Endodermal cell (in vitro differentiated cells): ENCODE measurements around the gene ADAMTS2. TPM values are rescaled to one million over a fixed set of nuclear protein-coding genes. Genes with fewer than 3 reads are reported as not detected.

Source experiments
- DNase-seq: peaks from one replicate; pipeline ENCODE4 v3.0.0-alpha.2; 2017
- H3K27ac ChIP-seq: 2 replicates; pipeline ENCODE4 v1.5.1; 2013; ENCODE audit warnings: mild to moderate bottlenecking, low read depth, low read length, moderate library complexity
- H3K27me3 ChIP-seq: 2 replicates; pipeline ENCODE4 v1.6.1; 2013; ENCODE audit warnings: mild to moderate bottlenecking, low read length, moderate library complexity; ENCODE audit not compliant: insufficient read depth, control insufficient read depth, poor library complexity, severe bottlenecking
- H3K36me3 ChIP-seq: 2 replicates; pipeline ENCODE4 v1.7.0; 2013; ENCODE audit warnings: mild to moderate bottlenecking, low read length, moderate library complexity; ENCODE audit not compliant: control insufficient read depth, insufficient read depth
- H3K4me1 ChIP-seq: one replicate; pipeline ENCODE4 v1.7.0; 2013; ENCODE audit warnings: low read length; ENCODE audit not compliant: control insufficient read depth, insufficient read depth
- H3K4me3 ChIP-seq: 2 replicates; pipeline ENCODE4 v1.5.1; 2013; ENCODE audit warnings: mild to moderate bottlenecking, low read length, moderate library complexity
- H3K9ac ChIP-seq: 2 replicates; pipeline ENCODE4 v1.6.1; 2013; ENCODE audit warnings: mild to moderate bottlenecking, low read length, moderate library complexity; ENCODE audit not compliant: poor library complexity, severe bottlenecking; ENCODE audit errors: extremely low read depth
- H3K9me3 ChIP-seq: 2 replicates; pipeline ENCODE4 v1.6.1; 2013; ENCODE audit warnings: mild to moderate bottlenecking, low read length, moderate library complexity; ENCODE audit not compliant: control insufficient read depth
- H3K27ac Mint-ChIP-seq: 2 replicates; pipeline ENCODE4 v1.8.0; 2020; ENCODE audit warnings: mixed read lengths
- H3K27me3 Mint-ChIP-seq: 2 replicates; pipeline ENCODE4 v1.8.0; 2021; ENCODE audit warnings: mild to moderate bottlenecking, mixed read lengths; ENCODE audit not compliant: insufficient read depth
- H3K36me3 Mint-ChIP-seq: 2 replicates; pipeline ENCODE4 v1.8.0; 2020; ENCODE audit warnings: low read depth, mixed read lengths
- H3K4me1 Mint-ChIP-seq: 2 replicates; pipeline ENCODE4 v1.8.0; 2020; ENCODE audit warnings: mixed read lengths
- H3K4me3 Mint-ChIP-seq: 2 replicates; pipeline ENCODE4 v1.8.0; 2020; ENCODE audit warnings: mild to moderate bottlenecking, moderate library complexity, mixed read lengths
- H3K9me3 Mint-ChIP-seq: 2 replicates; pipeline ENCODE4 v1.8.0; 2020; ENCODE audit warnings: mild to moderate bottlenecking, mixed read lengths
- CTCF ChIP-seq: fragments of 200-600 bp; sonication (generic); conservative IDR thresholded peaks from 2 replicates; pipeline ENCODE4 v1.5.0; 2021; ENCODE audit warnings: antibody characterized with exemption, mild to moderate bottlenecking
- WGBS, 2 experiments: methylation state at CpG; one replicate each; pipeline versions ENCODE4 v1.1.5 to v1.1.7; 2013; ENCODE audit warnings: missing lambda C conversion rate in 2 of 2, mixed read lengths in 1 of 2; ENCODE audit not compliant: insufficient coverage in 1 of 2, insufficient read length in 1 of 2; 5-methylcytosine and 5-hydroxymethylcytosine counted together
- total RNA-seq, 2 donors: library from RNA; stranded (reverse); fragmentation: NEBNext Ultra II Directional in 1 of 2; extraction: Animal tissue kit (Norgen Biotek cat#: 25700) in 1 of 2; gene quantifications; 2 replicates in 1 of 2; 3 replicates in 1 of 2; pipeline ENCODE4 v1.2.1, GENCODE V29; 2021

ADAMTS2 gene
- total RNA-seq, 2 donors from 2014 or later: 1.2 to 2.6 TPM

GRCh38 chr5:179227580-179228311, 117.5 kb downstream of the ADAMTS2 start:
- no peak overlapping the region for H3K4me3 ChIP-seq
- H3K27me3 Mint-ChIP-seq: no peaks in the 10 kb centered on the region
- no peak for TF ChIP-seq CTCF
- peaks cover 12% of the 10 kb centered on the region for H3K36me3 Mint-ChIP-seq
- peaks cover 27% of the 10 kb centered on the region for H3K9me3 Mint-ChIP-seq
- no peaks in the 10 kb centered on the region for H3K4me1 ChIP-seq
- 70 to 85% methylated on average over 11 to 17 of the region's 17 CpGs for WGBS, 2 experiments
- peak; percentile 68 for DNase-seq
- H3K9ac ChIP-seq: no peak overlapping the region
- peak overlapping the region; percentile 7 for H3K27ac ChIP-seq
- no peaks in the 10 kb centered on the region for H3K36me3 ChIP-seq
- peaks cover 13% of the 10 kb centered on the region for H3K4me1 Mint-ChIP-seq
- no peak overlapping the region for H3K27ac Mint-ChIP-seq
- no peaks in the 10 kb centered on the region for H3K27me3 ChIP-seq
- no peak overlapping the region for H3K4me3 Mint-ChIP-seq
- H3K9me3 ChIP-seq: peaks cover 20% of the 10 kb centered on the region

- no peaks in the 10 kb centered on the region for H3K27me3 ChIP-seq
- Mint-ChIP-seq H3K4me3 (no peak overlapping the region), H3K27ac (no peak overlapping the region), H3K4me1 (peaks cover 13% of the 10 kb centered on the region), H3K27me3 (no peaks in the 10 kb centered on the region), H3K9me3 (peaks cover 29% of the 10 kb centered on the region), H3K36me3 (peaks cover 12% of the 10 kb centered on the region)
- 63 to 90% methylated on average over 2 to 4 of the region's 4 CpGs for WGBS, 2 experiments
- no peak overlapping the region for H3K4me3 ChIP-seq
- H3K27ac ChIP-seq: no peak overlapping the region
- H3K9me3 ChIP-seq: peaks cover 20% of the 10 kb centered on the region
- DNase-seq: no peak
- H3K4me1 ChIP-seq: no peaks in the 10 kb centered on the region
- no peaks in the 10 kb centered on the region for H3K36me3 ChIP-seq
- H3K9ac ChIP-seq: no peak overlapping the region
- TF ChIP-seq CTCF: no peak
Observed at GRCh38 chr5:179227229-179227579, 118.1 kb downstream of the ADAMTS2 start.

GRCh38 chr5:179226696-179227095, 118.6 kb downstream of the ADAMTS2 start:
- peak; percentile 17 for DNase-seq
- no peaks in the 10 kb centered on the region for H3K27me3 Mint-ChIP-seq
- H3K9me3 ChIP-seq: peaks cover 20% of the 10 kb centered on the region
- no peaks in the 10 kb centered on the region for H3K36me3 ChIP-seq
- peaks cover 13% of the 10 kb centered on the region for H3K4me1 Mint-ChIP-seq
- H3K9me3 Mint-ChIP-seq: peaks cover 29% of the 10 kb centered on the region
- no peak for TF ChIP-seq CTCF
- peaks cover 12% of the 10 kb centered on the region for H3K36me3 Mint-ChIP-seq
- H3K27ac Mint-ChIP-seq: no peak overlapping the region
- no peaks in the 10 kb centered on the region for H3K27me3 ChIP-seq
- H3K4me3 ChIP-seq: no peak overlapping the region
- no peak overlapping the region for H3K4me3 Mint-ChIP-seq
- WGBS, 2 experiments: 83 to 87% methylated on average over 6 to 8 of the region's 8 CpGs
- H3K4me1 ChIP-seq: no peaks in the 10 kb centered on the region
- no peak overlapping the region for H3K27ac ChIP-seq
- no peak overlapping the region for H3K9ac ChIP-seq
